ENCODE data around the gene LSM12.

The LSM12 gene

GRCh38 chr17:44033861-44034408 lies 32.5 kb downstream of the LSM12 start:
- H4K20me1 ChIP-seq (ENCODE audit: insufficient read depth, low read length), result no peaks in the 10 kb centered on the region
- no peak overlapping the region for H3K4me2 ChIP-seq (ENCODE audit: low read length)
- H3K27me3 ChIP-seq (ENCODE audit: insufficient read depth, low read length), result no peaks in the 10 kb centered on the region
- H3K9ac ChIP-seq (ENCODE audit: low read length), result no peak overlapping the region
- H3K9me3 ChIP-seq (ENCODE audit: low read length), result no peaks in the 10 kb centered on the region
- no peaks in the 10 kb centered on the region for H3K9me2 ChIP-seq (ENCODE audit: low read depth, low read length)
- peaks cover 53% of the 10 kb centered on the region for H3K36me3 ChIP-seq (ENCODE audit: insufficient read depth, low read length)
- H3K4me1 ChIP-seq (ENCODE audit: insufficient read depth, low read length, severe bottlenecking), result no peaks in the 10 kb centered on the region
- H3K4me3 ChIP-seq (ENCODE audit: low read depth, low read length, poor library complexity, severe bottlenecking), result no peak overlapping the region
- no peak overlapping the region for H2AFZ ChIP-seq (ENCODE audit: low read length)
- no peak overlapping the region for H3K27ac ChIP-seq (ENCODE audit: low read depth, low read length, poor library complexity, severe bottlenecking)
- no peaks in the 10 kb centered on the region for H3K79me2 ChIP-seq (ENCODE audit: insufficient read depth, low read length)
- TF ChIP-seq, protein P1, sequence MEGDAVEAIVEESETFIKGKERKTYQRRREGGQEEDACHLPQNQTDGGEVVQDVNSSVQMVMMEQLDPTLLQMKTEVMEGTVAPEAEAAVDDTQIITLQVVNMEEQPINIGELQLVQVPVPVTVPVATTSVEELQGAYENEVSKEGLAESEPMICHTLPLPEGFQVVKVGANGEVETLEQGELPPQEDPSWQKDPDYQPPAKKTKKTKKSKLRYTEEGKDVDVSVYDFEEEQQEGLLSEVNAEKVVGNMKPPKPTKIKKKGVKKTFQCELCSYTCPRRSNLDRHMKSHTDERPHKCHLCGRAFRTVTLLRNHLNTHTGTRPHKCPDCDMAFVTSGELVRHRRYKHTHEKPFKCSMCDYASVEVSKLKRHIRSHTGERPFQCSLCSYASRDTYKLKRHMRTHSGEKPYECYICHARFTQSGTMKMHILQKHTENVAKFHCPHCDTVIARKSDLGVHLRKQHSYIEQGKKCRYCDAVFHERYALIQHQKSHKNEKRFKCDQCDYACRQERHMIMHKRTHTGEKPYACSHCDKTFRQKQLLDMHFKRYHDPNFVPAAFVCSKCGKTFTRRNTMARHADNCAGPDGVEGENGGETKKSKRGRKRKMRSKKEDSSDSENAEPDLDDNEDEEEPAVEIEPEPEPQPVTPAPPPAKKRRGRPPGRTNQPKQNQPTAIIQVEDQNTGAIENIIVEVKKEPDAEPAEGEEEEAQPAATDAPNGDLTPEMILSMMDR (IDR thresholded peaks at IDR 0.05; ENCODE audit: low read length), result no peak
- no peak for TF ChIP-seq EZH2 (IDR thresholded peaks at IDR 0.05; ENCODE audit: borderline replicate concordance, low read length)
- no peaks in the 10 kb centered on the region for H3F3A ChIP-seq (ENCODE audit: insufficient read depth, low read length)

GRCh38 chr17:44030482-44030881 lies 36.0 kb downstream of the LSM12 start:
- Histone ChIP-seq H3K27me3 (ENCODE audit: insufficient read depth, low read length) (no peaks in the 10 kb centered on the region), H3K4me3 (ENCODE audit: low read depth, low read length, poor library complexity, severe bottlenecking) (no peak overlapping the region), H3K36me3 (ENCODE audit: insufficient read depth, low read length) (peaks cover 24% of the 10 kb centered on the region), H3F3A (ENCODE audit: insufficient read depth, low read length) (no peaks in the 10 kb centered on the region), H3K4me2 (ENCODE audit: low read length) (no peak overlapping the region), H3K79me2 (ENCODE audit: insufficient read depth, low read length) (no peaks in the 10 kb centered on the region), H4K20me1 (ENCODE audit: insufficient read depth, low read length) (no peaks in the 10 kb centered on the region), H3K9me2 (ENCODE audit: low read depth, low read length) (no peaks in the 10 kb centered on the region), H3K27ac (ENCODE audit: low read depth, low read length, poor library complexity, severe bottlenecking) (no peak overlapping the region), H2AFZ (ENCODE audit: low read length) (no peak overlapping the region), H3K9ac (ENCODE audit: low read length) (no peak overlapping the region), H3K9me3 (ENCODE audit: low read length) (no peaks in the 10 kb centered on the region), H3K4me1 (ENCODE audit: insufficient read depth, low read length, severe bottlenecking) (no peaks in the 10 kb centered on the region)
- no peak for TF ChIP-seq EZH2 (IDR thresholded peaks at IDR 0.05; ENCODE audit: borderline replicate concordance, low read length)
- TF ChIP-seq, protein P1 (IDR thresholded peaks at IDR 0.05; ENCODE audit: low read length), result no peak

DNA sequence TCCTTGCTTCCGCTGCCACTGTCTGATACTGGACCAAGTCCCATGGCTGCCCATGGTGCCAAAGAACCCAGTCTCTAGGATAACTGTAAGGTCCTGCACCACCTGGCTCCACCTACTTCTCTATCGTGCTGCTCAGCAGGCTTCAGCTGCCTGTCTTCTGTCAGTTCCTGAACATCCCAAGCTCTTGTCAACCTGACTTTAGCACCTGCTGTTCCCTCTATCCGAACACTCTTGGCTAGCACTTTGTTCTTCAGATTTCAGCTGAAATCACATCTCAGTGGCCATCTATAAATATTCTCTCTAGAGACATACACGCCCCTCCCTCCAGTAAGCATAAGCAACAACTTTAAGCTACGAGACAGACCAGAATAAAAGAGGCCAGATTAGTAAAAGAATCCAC lies 36.7 kb downstream of the LSM12 start:
- Histone ChIP-seq H2AFZ (ENCODE audit: low read length) (no peak overlapping the region), H3F3A (ENCODE audit: insufficient read depth, low read length) (no peaks in the 10 kb centered on the region), H3K79me2 (ENCODE audit: insufficient read depth, low read length) (no peaks in the 10 kb centered on the region), H3K27me3 (ENCODE audit: insufficient read depth, low read length) (no peaks in the 10 kb centered on the region), H4K20me1 (ENCODE audit: insufficient read depth, low read length) (no peaks in the 10 kb centered on the region), H3K27ac (ENCODE audit: low read depth, low read length, poor library complexity, severe bottlenecking) (no peak overlapping the region), H3K4me3 (ENCODE audit: low read depth, low read length, poor library complexity, severe bottlenecking) (no peak overlapping the region), H3K9ac (ENCODE audit: low read length) (no peak overlapping the region), H3K9me2 (ENCODE audit: low read depth, low read length) (no peaks in the 10 kb centered on the region), H3K36me3 (ENCODE audit: insufficient read depth, low read length) (peaks cover 24% of the 10 kb centered on the region), H3K4me1 (ENCODE audit: insufficient read depth, low read length, severe bottlenecking) (no peaks in the 10 kb centered on the region), H3K4me2 (ENCODE audit: low read length) (no peak overlapping the region), H3K9me3 (ENCODE audit: low read length) (no peaks in the 10 kb centered on the region)
- TF ChIP-seq, protein P1 (IDR thresholded peaks at IDR 0.05; ENCODE audit: low read length), result no peak
- TF ChIP-seq EZH2 (IDR thresholded peaks at IDR 0.05; ENCODE audit: borderline replicate concordance, low read length), result no peak

All from OCI-LY1 (cell line).